ENCODE data around the gene MUC5AC.

Gene MUC5AC

DNA sequence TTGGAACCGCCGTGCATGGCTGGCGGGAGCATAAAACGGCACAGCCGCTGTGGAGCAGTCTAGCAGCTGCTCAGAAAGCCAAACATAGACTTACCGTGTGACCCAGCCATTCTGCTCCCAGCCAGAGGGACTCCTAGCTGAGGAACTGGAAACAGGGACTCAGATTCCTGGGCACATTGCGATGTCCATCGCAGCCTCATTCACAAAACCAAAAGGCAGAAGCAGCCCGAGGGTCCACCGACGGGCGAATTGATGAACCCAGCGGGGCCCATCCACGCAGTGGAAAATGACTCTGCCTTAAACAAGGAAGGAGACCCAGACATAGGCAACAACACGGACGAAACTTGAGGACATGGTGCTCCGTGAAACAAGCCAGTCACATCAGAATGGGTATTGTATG, 59.4 kb downstream of the MUC5AC start:
- H3K36me3 ChIP-seq (ENCODE audit: control insufficient read depth in 1 of 2, insufficient read depth in 2 of 2, low read length in 2 of 2): no peaks in the 10 kb centered on the region
- H3K9me3 ChIP-seq (ENCODE audit: control insufficient read depth in 1 of 2, low read length in 2 of 2): peaks cover 0 to 1% of the 10 kb centered on the region in 2 donors
- H3K4me1 ChIP-seq (ENCODE audit: control insufficient read depth in 1 of 2, insufficient read depth in 2 of 2, low read length in 2 of 2): no peaks in the 10 kb centered on the region
- no peak overlapping the region for H3K4me3 ChIP-seq (ENCODE audit: low read depth in 1 of 2, low read length in 2 of 2)
- H3K27ac ChIP-seq (ENCODE audit: low read depth, low read length): no peak overlapping the region
- peaks cover 0 to 3% of the 10 kb centered on the region in 2 donors for H3K27me3 ChIP-seq (ENCODE audit: control insufficient read depth in 1 of 2, insufficient read depth in 2 of 2, low read length in 2 of 2)
- H3K9ac ChIP-seq (ENCODE audit: low read depth in 1 of 2, low read length in 2 of 2): no peak overlapping the region

GRCh38 chr11:1218256-1218787, 60.6 kb downstream of the MUC5AC start:
- H3K27me3 ChIP-seq (ENCODE audit: control insufficient read depth in 1 of 2, insufficient read depth in 2 of 2, low read length in 2 of 2): peaks cover 0 to 6% of the 10 kb centered on the region in 2 donors
- no peak overlapping the region for H3K27ac ChIP-seq (ENCODE audit: low read depth, low read length)
- H3K9ac ChIP-seq (ENCODE audit: low read depth in 1 of 2, low read length in 2 of 2): no peak overlapping the region
- no peaks in the 10 kb centered on the region for H3K4me1 ChIP-seq (ENCODE audit: control insufficient read depth in 1 of 2, insufficient read depth in 2 of 2, low read length in 2 of 2)
- H3K9me3 ChIP-seq (ENCODE audit: control insufficient read depth in 1 of 2, low read length in 2 of 2): no peaks in the 10 kb centered on the region
- no peak overlapping the region for H3K4me3 ChIP-seq (ENCODE audit: low read depth in 1 of 2, low read length in 2 of 2)
- no peaks in the 10 kb centered on the region for H3K36me3 ChIP-seq (ENCODE audit: control insufficient read depth in 1 of 2, insufficient read depth in 2 of 2, low read length in 2 of 2)

DNA sequence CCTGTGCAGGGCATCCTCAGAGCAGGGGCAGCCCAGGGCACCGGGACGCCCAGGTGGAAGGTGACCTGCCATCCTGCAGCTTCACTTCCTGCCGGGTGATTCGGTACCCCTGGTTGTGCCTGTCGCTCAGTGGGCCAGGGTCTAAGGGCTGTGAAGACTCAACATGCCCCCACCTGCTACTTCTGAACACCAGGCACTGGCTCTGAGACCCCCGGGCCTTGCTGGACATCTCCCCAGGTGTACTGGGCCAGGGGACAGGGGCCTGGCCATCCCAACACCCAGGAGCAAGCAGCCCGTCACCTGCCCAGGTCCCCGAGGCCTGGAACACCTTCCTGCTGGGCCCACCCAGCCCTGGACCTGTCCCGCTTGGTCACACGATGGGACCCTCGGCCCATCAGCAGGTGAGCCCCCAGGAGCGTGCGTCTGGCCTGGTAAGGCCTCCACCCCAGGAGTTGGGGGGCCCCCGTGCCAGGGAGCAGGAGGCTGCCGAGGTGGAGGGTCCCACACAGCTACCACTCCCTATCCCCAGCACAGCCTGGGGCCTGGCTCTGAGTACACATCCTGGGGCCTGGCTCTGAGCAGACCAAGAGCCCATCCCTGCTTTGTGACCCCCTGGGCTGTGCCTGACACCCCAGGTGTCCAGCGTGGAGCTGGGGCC, 61.2 kb downstream of the MUC5AC start:
- Histone ChIP-seq H3K27ac (ENCODE audit: low read depth, low read length) (no peak overlapping the region), H3K36me3 (ENCODE audit: control insufficient read depth in 1 of 2, insufficient read depth in 2 of 2, low read length in 2 of 2) (no peaks in the 10 kb centered on the region), H3K4me1 (ENCODE audit: control insufficient read depth in 1 of 2, insufficient read depth in 2 of 2, low read length in 2 of 2) (no peaks in the 10 kb centered on the region), H3K9me3 (ENCODE audit: control insufficient read depth in 1 of 2, low read length in 2 of 2) (no peaks in the 10 kb centered on the region), H3K9ac (ENCODE audit: low read depth in 1 of 2, low read length in 2 of 2) (no peak overlapping the region), H3K27me3 (ENCODE audit: control insufficient read depth in 1 of 2, insufficient read depth in 2 of 2, low read length in 2 of 2) (peaks cover 0 to 6% of the 10 kb centered on the region in 2 donors), H3K4me3 (ENCODE audit: low read depth in 1 of 2, low read length in 2 of 2) (no peak overlapping the region)

GRCh38 chr11:1219446-1219833, 61.7 kb downstream of the MUC5AC start:
- H3K27ac ChIP-seq (ENCODE audit: low read depth, low read length): no peak overlapping the region
- H3K36me3 ChIP-seq (ENCODE audit: control insufficient read depth in 1 of 2, insufficient read depth in 2 of 2, low read length in 2 of 2): no peaks in the 10 kb centered on the region
- H3K4me3 ChIP-seq (ENCODE audit: low read depth in 1 of 2, low read length in 2 of 2): no peak overlapping the region
- no peaks in the 10 kb centered on the region for H3K9me3 ChIP-seq (ENCODE audit: control insufficient read depth in 1 of 2, low read length in 2 of 2)
- no peak overlapping the region for H3K9ac ChIP-seq (ENCODE audit: low read depth in 1 of 2, low read length in 2 of 2)
- H3K4me1 ChIP-seq (ENCODE audit: control insufficient read depth in 1 of 2, insufficient read depth in 2 of 2, low read length in 2 of 2): no peaks in the 10 kb centered on the region
- H3K27me3 ChIP-seq (ENCODE audit: control insufficient read depth in 1 of 2, insufficient read depth in 2 of 2, low read length in 2 of 2): peaks cover 0 to 6% of the 10 kb centered on the region in 2 donors

- Histone ChIP-seq H3K9me3 (ENCODE audit: control insufficient read depth in 1 of 2, low read length in 2 of 2) (no peaks in the 10 kb centered on the region), H3K27me3 (ENCODE audit: control insufficient read depth in 1 of 2, insufficient read depth in 2 of 2, low read length in 2 of 2) (peaks cover 0 to 6% of the 10 kb centered on the region in 2 donors), H3K9ac (ENCODE audit: low read depth in 1 of 2, low read length in 2 of 2) (no peak overlapping the region), H3K27ac (ENCODE audit: low read depth, low read length) (no peak overlapping the region), H3K36me3 (ENCODE audit: control insufficient read depth in 1 of 2, insufficient read depth in 2 of 2, low read length in 2 of 2) (no peaks in the 10 kb centered on the region), H3K4me3 (ENCODE audit: low read depth in 1 of 2, low read length in 2 of 2) (no peak overlapping the region), H3K4me1 (ENCODE audit: control insufficient read depth in 1 of 2, insufficient read depth in 2 of 2, low read length in 2 of 2) (no peaks in the 10 kb centered on the region)
Observed at GRCh38 chr11:1219834-1220815, 62.4 kb downstream of the MUC5AC start.

DNA sequence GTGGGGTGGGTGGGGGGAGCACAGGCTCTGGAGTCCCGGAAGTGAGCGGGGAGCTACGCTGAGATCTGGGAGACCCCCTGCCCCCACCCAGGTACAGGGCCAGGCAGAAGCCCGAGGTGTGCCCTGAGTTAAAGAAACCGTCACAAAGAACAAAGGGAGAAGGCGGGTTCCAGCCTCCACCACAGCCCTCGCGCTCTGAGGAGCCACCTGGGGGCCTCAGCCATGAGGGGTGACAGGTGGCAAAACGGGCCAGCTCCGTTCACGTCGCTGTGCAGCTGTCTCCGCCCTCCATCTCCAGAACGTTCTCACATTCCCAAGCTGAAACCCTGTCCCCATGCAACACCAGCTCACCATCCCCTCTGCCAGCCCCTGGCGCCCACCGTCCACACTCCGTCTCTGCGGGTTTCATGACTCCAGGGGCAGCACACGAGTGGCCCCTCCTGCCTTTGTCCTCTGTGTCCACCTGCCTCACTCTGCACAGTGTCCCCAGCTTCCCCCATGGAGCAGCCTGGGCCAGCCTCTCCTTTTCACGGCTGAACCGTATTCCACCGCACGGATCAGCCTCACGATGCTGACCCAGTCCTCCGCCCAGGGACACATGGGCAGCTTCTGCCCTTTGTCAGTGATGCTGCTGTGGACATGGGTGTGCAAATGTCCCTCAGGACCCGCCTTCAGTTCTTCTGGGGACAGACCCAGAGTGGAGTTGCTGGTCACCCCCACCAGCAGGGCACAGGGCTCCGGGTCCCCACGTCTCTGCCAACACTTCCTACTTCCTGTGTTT, 63.4 kb downstream of the MUC5AC start:
- Histone ChIP-seq H3K27me3 (ENCODE audit: control insufficient read depth in 1 of 2, insufficient read depth in 2 of 2, low read length in 2 of 2) (peaks cover 0 to 6% of the 10 kb centered on the region in 2 donors), H3K9ac (ENCODE audit: low read depth in 1 of 2, low read length in 2 of 2) (no peak overlapping the region), H3K4me3 (ENCODE audit: low read depth in 1 of 2, low read length in 2 of 2) (no peak overlapping the region), H3K4me1 (ENCODE audit: control insufficient read depth in 1 of 2, insufficient read depth in 2 of 2, low read length in 2 of 2) (no peaks in the 10 kb centered on the region), H3K36me3 (ENCODE audit: control insufficient read depth in 1 of 2, insufficient read depth in 2 of 2, low read length in 2 of 2) (no peaks in the 10 kb centered on the region), H3K9me3 (ENCODE audit: control insufficient read depth in 1 of 2, low read length in 2 of 2) (no peaks in the 10 kb centered on the region), H3K27ac (ENCODE audit: low read depth, low read length) (no peak overlapping the region)

DNA sequence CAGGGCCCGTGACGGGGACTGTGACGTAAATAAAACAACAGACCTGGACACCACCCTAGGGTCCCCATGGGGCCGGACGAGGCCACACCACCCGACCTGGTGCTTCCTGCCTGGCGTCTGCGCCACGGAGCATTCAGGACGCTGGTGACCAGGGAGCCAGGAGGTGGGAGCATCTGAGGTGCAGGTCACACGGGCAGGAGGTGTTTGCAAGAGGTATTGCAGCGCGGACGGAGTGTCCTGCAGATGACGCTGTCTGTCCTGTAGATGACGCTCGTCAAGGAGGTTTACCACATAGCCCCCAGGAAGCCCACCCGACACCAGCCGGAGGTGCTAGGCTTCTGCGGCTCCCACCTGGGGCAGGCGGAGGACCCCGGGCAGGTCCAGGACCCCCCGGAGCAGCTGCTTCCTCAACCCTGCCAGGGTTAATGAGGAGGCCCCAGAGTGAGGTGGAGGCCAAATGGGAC, 64.1 kb downstream of the MUC5AC start:
- Histone ChIP-seq H3K27ac (ENCODE audit: low read depth, low read length) (no peak overlapping the region), H3K36me3 (ENCODE audit: control insufficient read depth in 1 of 2, insufficient read depth in 2 of 2, low read length in 2 of 2) (no peaks in the 10 kb centered on the region), H3K9ac (ENCODE audit: low read depth in 1 of 2, low read length in 2 of 2) (no peak overlapping the region), H3K9me3 (ENCODE audit: control insufficient read depth in 1 of 2, low read length in 2 of 2) (no peaks in the 10 kb centered on the region), H3K4me3 (ENCODE audit: low read depth in 1 of 2, low read length in 2 of 2) (no peak overlapping the region), H3K4me1 (ENCODE audit: control insufficient read depth in 1 of 2, insufficient read depth in 2 of 2, low read length in 2 of 2) (no peaks in the 10 kb centered on the region), H3K27me3 (ENCODE audit: control insufficient read depth in 1 of 2, insufficient read depth in 2 of 2, low read length in 2 of 2) (peaks cover 0 to 6% of the 10 kb centered on the region in 2 donors)

- H3K27me3 ChIP-seq (ENCODE audit: control insufficient read depth in 1 of 2, insufficient read depth in 2 of 2, low read length in 2 of 2): peaks cover 0 to 6% of the 10 kb centered on the region in 2 donors
- no peak within 1 kb of the TSS for H3K9ac ChIP-seq (ENCODE audit: low read depth in 1 of 2, low read length in 2 of 2)
- H3K36me3 ChIP-seq (ENCODE audit: control insufficient read depth in 1 of 2, insufficient read depth in 2 of 2, low read length in 2 of 2): no peaks in the 10 kb centered on the region
- H3K4me1 ChIP-seq (ENCODE audit: control insufficient read depth in 1 of 2, insufficient read depth in 2 of 2, low read length in 2 of 2): no peaks in the 10 kb centered on the region
- H3K27ac ChIP-seq (ENCODE audit: low read depth, low read length): no peak within 1 kb of the TSS
- H3K9me3 ChIP-seq (ENCODE audit: control insufficient read depth in 1 of 2, low read length in 2 of 2): no peaks in the 10 kb centered on the region
- H3K4me3 ChIP-seq (ENCODE audit: low read depth in 1 of 2, low read length in 2 of 2): no peak within 1 kb of the TSS
Observed at GRCh38 chr11:1222491-1223345, 65.0 kb downstream of the MUC5AC start, which contains the start of gene MUC5B. Gene MUC5B (plus strand): TSS chr11:1223066. CDS start chr11:1223124, 58 bp downstream.
